ENCODE measurements around the gene CHKA.

The CHKA gene

GRCh38 chr11:68130121-68130520 is 8.9 kb upstream of the CHKA start:
- TF ChIP-seq CTCF (IDR thresholded peaks at IDR 0.05; ENCODE audit: borderline replicate concordance, control extremely low read depth, extremely low read depth, insufficient read depth, missing control alignments), result no peak
- DNase-seq (ENCODE audit: low spot score), result no peak
- in situ Hi-C loops (cut with MboI; ENCODE audit: low sequenced_read_pairs, unreplicated experiment), result no loop called here

- no peak for DNase-seq (ENCODE audit: low spot score)
- in situ Hi-C loops (cut with MboI; ENCODE audit: low sequenced_read_pairs, unreplicated experiment), result no loop called here
- no peak for TF ChIP-seq CTCF (IDR thresholded peaks at IDR 0.05; ENCODE audit: borderline replicate concordance, control extremely low read depth, extremely low read depth, insufficient read depth, missing control alignments)
Observed at GRCh38 chr11:68128682-68129327, 7.6 kb upstream of the CHKA start.

- in situ Hi-C loops (cut with MboI; ENCODE audit: low sequenced_read_pairs, unreplicated experiment), result no loop called here
- DNase-seq (ENCODE audit: low spot score), result peak; percentile 51
Observed at GRCh38 chr11:68127714-68128681, 6.8 kb upstream of the CHKA start.

GRCh38 chr11:68125164-68125563 is 4.0 kb upstream of the CHKA start:
- in situ Hi-C loops (cut with MboI; ENCODE audit: low sequenced_read_pairs, unreplicated experiment), result no loop called here
- no peak for DNase-seq (ENCODE audit: low spot score)
- no peak for TF ChIP-seq CTCF (IDR thresholded peaks at IDR 0.05; ENCODE audit: borderline replicate concordance, control extremely low read depth, extremely low read depth, insufficient read depth, missing control alignments)

More at GRCh38 chr11:68127714-68128681, 6.8 kb upstream of the CHKA start:
- TF ChIP-seq CTCF (IDR thresholded peaks at IDR 0.05; ENCODE audit: borderline replicate concordance, control extremely low read depth, extremely low read depth, insufficient read depth, missing control alignments), result no peak

- DNase-seq (ENCODE audit: low spot score), result no peak
- in situ Hi-C loops (cut with MboI; ENCODE audit: low sequenced_read_pairs, unreplicated experiment), result no loop called here
- TF ChIP-seq CTCF (IDR thresholded peaks at IDR 0.05; ENCODE audit: borderline replicate concordance, control extremely low read depth, extremely low read depth, insufficient read depth, missing control alignments), result no peak
Observed at GRCh38 chr11:68122936-68123539, 1.9 kb upstream of the CHKA start.

GRCh38 chr11:68120273-68121066 is 718 bp downstream of the CHKA start:
- no peak for TF ChIP-seq CTCF (IDR thresholded peaks at IDR 0.05; ENCODE audit: borderline replicate concordance, control extremely low read depth, extremely low read depth, insufficient read depth, missing control alignments)
- DNase-seq (ENCODE audit: low spot score), result peak; percentile 68
- in situ Hi-C loops (cut with MboI; ENCODE audit: low sequenced_read_pairs, unreplicated experiment), result no loop called here
